Ecto neural progenitor cell (in vitro differentiated cells): ENCODE measurements around the gene PHF21A.
A peak's percentile ranks its signal among the peaks of the same experiment; 100 is the strongest.

Source experiments
- DNase-seq: peaks from one replicate; pipeline ENCODE4 v3.0.0-alpha.2; 2018; ENCODE audit warnings: low spot score

Gene PHF21A

GRCh38 chr11:46075928-46076327 lies 45.3 kb downstream of the PHF21A start:
- no peak for DNase-seq

- no peak for DNase-seq
Observed at GRCh38 chr11:46075168-46075567, 46.1 kb downstream of the PHF21A start.

- no peak for DNase-seq
Observed at GRCh38 chr11:46073632-46074031, 47.6 kb downstream of the PHF21A start.

- DNase-seq, result no peak
Observed at GRCh38 chr11:46072172-46072964, 48.9 kb downstream of the PHF21A start.

- no peak for DNase-seq
Observed at GRCh38 chr11:46071091-46071490, 50.2 kb downstream of the PHF21A start.

- no peak for DNase-seq
Observed at GRCh38 chr11:46069595-46069994, 51.7 kb downstream of the PHF21A start.

GRCh38 chr11:46066335-46066734 lies 54.9 kb downstream of the PHF21A start:
- no peak for DNase-seq

- no peak for DNase-seq
Observed at GRCh38 chr11:46065681-46066080, 55.6 kb downstream of the PHF21A start.

GRCh38 chr11:46064221-46064620 lies 57.0 kb downstream of the PHF21A start:
- DNase-seq, result no peak

- no peak for DNase-seq
Observed at GRCh38 chr11:46063138-46063537, 58.1 kb downstream of the PHF21A start.

- DNase-seq, result no peak
Observed at GRCh38 chr11:46060013-46060412, 61.2 kb downstream of the PHF21A start.

GRCh38 chr11:46057489-46057888 lies 63.8 kb downstream of the PHF21A start:
- no peak for DNase-seq

- DNase-seq, result no peak
Observed at GRCh38 chr11:46055371-46055770, 65.9 kb downstream of the PHF21A start.

GRCh38 chr11:46051102-46051501 lies 70.2 kb downstream of the PHF21A start:
- no peak for DNase-seq

- DNase-seq, result no peak
Observed at GRCh38 chr11:46050662-46051061, 70.6 kb downstream of the PHF21A start.

- peak; percentile 61 for DNase-seq
Observed at GRCh38 chr11:46050003-46050461, 71.2 kb downstream of the PHF21A start.

GRCh38 chr11:46049325-46049897 lies 71.8 kb downstream of the PHF21A start:
- DNase-seq, result no peak

- no peak for DNase-seq
Observed at GRCh38 chr11:46048198-46048597, 73.1 kb downstream of the PHF21A start.

GRCh38 chr11:46047520-46047919 lies 73.7 kb downstream of the PHF21A start:
- no peak for DNase-seq

GRCh38 chr11:46045811-46046210 lies 75.4 kb downstream of the PHF21A start:
- DNase-seq, result no peak

- DNase-seq, result no peak
Observed at GRCh38 chr11:46044601-46045000, 76.7 kb downstream of the PHF21A start.

- no peak for DNase-seq
Observed at GRCh38 chr11:46039990-46040389, 81.3 kb downstream of the PHF21A start.

- no peak for DNase-seq
Observed at GRCh38 chr11:46038529-46038928, 82.7 kb downstream of the PHF21A start.

GRCh38 chr11:46036969-46037368 lies 84.3 kb downstream of the PHF21A start:
- no peak for DNase-seq
